Skin epidermis (tissue), 12 donors: ENCODE measurements around the gene TMEM123.
"Not testable (repeated sequence)": the region's sequence is repeated elsewhere in the genome, so short reads cannot be mapped to it uniquely, and the experiment has no call there.

ENCODE experiments used
- H3K27ac ChIP-seq, 21 experiments: fragments of 200-600 bp; sonication (generic) in 11 of 21; one replicate each; pipeline ENCODE4 v1.5.0; 2020; ENCODE audit warnings: mild to moderate bottlenecking in 3 of 21, inconsistent platforms in 2 of 21, moderate library complexity in 2 of 21
- H3K4me3 ChIP-seq, 7 experiments: fragments of 200-600 bp; sonication (generic) in 2 of 7; one replicate each; pipeline ENCODE4 v1.5.0; 2020; ENCODE audit warnings: inconsistent platforms in 2 of 7, mild to moderate bottlenecking in 2 of 7, moderate library complexity in 1 of 7

The TMEM123 gene

DNA sequence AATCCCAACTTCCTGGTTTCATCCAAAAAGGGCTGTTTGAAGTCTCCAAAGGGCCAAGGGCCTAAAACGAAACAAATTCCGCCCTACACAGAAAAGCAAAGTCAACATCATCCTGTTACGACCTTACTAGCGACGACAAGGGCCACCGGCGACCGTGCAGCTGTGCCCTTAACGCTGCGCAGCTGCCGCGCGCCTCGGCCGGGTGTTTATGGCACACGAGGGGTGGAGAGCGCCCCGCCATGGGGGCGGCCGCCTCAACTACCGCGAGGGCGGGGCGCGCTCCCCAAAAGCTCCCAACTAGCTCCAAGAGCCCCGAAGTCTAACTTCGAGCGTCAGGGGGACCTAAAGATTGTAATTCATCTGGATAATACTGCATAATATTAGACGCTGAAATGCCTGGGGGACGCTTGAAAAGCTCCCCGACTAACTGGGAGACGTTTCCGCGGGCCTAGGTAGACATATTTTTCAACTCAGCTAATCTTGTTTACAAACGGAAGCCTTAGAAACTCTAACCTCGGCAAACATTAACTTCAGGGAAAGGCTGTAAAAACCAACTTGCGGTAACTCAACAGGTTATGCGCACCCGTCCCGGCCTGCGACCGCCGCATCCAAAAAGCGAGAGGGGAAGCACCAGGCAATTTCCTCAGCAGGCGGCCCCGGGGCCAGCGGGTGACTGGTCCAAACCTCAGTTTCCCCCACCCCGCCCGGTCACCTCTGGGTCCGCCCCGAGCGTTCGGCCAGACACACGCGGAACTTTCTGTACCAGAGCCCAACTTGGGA lies 694 bp downstream of the TMEM123 start:
- H3K4me3 ChIP-seq = peak overlapping the region; percentile 67 to 98 (median 92)
- H3K27ac ChIP-seq = peak overlapping the region; percentile 72 to 96 (median 93)

GRCh38 chr11:102451041-102451680 lies 1.4 kb downstream of the TMEM123 start:
- Histone ChIP-seq H3K27ac (peak overlapping the region in 20 of 21 experiments; percentile 72 to 96 (median 94)), H3K4me3 (peak overlapping the region; percentile 67 to 98 (median 92))

DNA sequence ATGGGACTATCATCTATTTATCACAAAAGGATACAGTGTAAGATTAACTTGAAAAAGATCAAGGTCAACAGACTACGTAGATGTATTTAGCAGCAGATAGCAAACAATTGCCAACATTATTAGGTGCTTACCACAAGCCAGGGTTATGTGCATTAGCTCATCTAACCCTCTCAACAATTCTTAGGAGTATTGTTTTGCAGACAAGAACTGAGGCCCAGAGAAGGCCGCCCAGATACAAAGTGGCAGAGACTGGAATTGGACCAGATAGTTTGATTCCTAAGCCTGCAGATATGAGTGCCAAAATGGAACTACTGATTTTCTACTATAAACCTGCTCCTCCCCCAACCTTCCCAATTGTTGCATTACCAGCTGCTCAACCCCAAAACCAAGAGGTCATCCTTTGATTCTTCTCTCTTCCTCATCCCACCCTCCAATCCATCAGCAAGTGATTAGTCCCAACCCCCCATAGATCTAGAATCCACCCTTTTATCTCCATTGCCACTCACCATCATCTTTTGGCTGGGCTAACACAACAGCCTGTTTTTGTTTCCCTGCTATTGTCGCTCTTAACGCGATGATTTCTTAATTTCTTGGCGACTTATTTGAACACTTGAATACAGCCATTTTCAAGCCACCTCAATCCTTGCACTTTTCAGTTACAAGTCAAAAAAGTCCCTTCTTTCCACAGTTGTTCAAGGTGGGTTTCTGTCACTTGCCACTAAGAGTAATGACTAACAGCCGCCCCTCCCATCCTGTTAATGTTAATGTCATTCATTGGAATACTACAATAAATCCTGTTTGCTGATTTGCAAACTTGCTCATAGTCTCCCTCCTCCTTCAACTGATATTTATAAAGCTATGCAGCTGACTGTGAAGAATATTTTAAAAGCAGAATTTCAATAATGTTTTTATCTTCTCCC lies 2.7 kb downstream of the TMEM123 start:
- Histone ChIP-seq H3K4me3 (no peak overlapping the region), H3K27ac (peak overlapping the region in 4 of 21 experiments; percentile 10 to 67 (median 45))

DNA sequence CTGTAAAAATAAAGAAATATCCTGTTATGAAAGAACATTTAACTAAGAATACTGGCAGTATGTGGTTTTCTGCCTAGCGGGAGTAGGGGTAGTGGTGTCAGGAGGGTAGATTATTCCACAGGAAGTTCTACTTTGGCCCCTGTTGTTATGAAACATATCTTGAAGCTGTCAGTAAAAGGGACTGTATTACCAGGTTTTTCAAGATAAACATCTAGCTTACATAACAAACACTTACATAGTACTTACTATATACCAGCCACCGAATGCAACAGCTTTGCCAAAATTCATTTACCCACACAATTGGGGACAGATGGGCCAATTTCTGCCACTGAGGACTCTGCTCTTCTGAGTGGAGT lies 3.7 kb downstream of the TMEM123 start:
- Histone ChIP-seq H3K4me3 (no peak overlapping the region), H3K27ac (peak overlapping the region in 5 of 21 experiments; percentile 10 to 67 (median 51))

GRCh38 chr11:102447941-102448868 lies 4.4 kb downstream of the TMEM123 start:
- no peak overlapping the region for H3K4me3 ChIP-seq
- H3K27ac ChIP-seq = peak overlapping the region in 5 of 21 experiments; percentile 10 to 67 (median 51)

DNA sequence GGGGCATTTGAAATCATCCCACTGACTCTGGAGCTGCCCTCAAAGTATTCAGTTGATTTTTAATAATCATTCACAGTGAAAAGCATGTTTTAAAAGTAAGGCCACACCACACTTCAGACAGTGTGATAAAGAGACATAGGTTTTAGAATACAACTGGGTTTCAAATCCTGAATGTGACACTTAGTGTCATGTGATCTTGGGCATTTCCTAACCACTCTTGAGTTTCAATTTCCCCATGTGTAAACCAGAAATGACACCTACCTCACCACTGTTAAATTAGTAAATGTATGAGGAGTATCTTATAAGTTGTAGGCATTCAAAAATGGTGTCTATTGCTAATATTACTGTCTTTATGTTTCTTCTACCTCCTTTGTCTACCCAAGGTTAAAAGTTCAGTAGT lies 5.4 kb downstream of the TMEM123 start:
- H3K4me3 ChIP-seq = no peak overlapping the region
- H3K27ac ChIP-seq = no peak overlapping the region

DNA sequence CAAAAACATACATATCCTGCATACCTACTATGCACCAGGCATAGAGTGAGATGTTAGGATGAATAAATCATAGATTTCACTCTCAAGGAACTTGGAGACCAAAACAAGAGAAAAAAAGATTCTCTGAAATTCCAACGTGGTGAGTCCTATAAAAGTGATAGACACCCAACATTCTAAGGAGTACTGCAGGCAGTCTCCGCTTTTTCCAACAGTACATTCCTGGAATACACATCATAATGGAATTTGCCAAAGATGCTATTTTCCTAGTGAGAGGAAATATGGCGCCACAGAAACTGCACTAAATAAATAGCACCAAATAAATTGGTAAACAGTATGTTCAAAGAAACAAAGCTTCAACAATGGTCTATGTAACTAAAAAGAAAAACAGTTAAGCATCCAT lies 6.0 kb downstream of the TMEM123 start:
- Histone ChIP-seq H3K4me3 (no peak overlapping the region), H3K27ac (no peak overlapping the region)

GRCh38 chr11:102444693-102445092 lies 7.9 kb downstream of the TMEM123 start:
- not testable (repeated sequence) for H3K4me3 ChIP-seq, H3K27ac ChIP-seq

DNA sequence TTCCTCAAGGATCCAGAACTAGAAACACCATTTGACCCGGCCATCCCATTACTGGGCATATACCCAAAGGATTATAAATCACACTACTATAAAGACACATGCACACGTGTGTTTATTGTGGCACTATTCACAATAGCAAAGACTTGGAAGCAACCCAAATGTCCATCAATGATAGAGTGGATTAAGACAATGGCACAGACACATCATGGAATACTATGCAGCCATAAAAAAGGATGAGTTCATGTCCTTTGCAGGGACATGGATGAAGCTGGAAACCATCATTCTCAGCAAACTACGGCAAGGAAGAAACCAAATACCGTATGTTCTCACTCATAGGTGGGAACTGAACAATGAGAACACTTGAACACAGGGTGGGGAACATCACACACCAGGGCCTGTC lies 8.4 kb downstream of the TMEM123 start:
- not testable (repeated sequence) for H3K4me3 ChIP-seq, H3K27ac ChIP-seq

- H3K27ac ChIP-seq, H3K4me3 ChIP-seq: not testable (repeated sequence)
These were observed 13.6 kb downstream of the TMEM123 start for GRCh38 chr11:102439063-102439363.

DNA sequence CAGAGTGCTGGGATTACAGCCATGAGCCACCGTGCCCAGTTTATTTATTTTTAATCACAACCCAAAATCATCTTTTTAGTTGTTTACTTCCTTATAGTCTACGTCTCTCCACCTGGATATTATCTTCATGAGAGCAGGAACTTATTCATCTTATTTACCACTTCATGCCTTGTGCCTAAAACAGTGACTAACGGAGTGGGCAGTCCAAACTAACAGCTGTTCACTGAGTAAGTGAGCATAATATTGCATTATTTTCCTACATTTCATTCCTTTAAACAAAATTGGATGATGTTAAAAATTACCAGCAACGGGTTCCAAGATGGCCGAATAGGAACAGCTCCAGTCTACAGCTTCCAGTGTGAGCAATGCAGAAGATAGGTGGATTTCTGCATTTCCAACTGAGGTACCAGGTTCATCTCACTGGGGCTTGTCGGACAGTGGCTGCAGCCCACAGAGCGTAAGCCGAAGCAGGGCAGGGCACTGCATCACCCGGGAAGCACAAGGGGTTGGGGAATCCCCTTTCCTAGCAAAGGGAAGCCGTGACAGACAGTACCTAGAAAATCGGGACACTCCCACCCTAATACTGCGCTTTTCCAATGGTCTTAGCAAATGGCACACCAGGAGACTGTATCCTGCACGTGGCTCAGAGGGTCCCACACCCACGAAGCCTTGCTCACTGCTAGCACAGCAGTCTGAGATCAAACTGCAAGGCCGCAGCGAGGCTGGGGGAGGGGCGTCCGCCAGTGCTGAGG lies 14.1 kb downstream of the TMEM123 start:
- H3K27ac ChIP-seq = peak overlapping the region in 1 of 21 experiments; percentile 33
- no peak overlapping the region for H3K4me3 ChIP-seq

DNA sequence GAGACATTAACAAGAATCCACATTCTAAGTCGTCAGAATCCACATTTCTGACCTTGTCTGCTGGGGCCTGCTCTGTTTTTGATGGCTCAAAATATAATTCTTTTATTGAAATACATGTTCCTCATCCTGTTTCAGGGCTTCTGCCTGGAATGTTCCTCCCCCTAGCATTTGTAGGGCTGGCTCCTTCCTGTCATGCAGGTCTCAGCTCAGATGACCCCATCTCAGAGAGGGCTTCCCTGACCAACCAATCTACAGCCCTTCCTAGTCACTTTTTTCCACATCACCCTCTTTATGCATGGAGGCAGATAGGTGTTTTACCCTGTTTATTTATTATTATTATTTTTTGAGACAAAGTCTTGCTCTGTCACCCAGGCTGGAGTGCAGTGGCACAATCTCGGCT lies 14.8 kb downstream of the TMEM123 start:
- peak overlapping the region in 2 of 21 experiments; percentile 4 to 33 for H3K27ac ChIP-seq
- no peak overlapping the region for H3K4me3 ChIP-seq

DNA sequence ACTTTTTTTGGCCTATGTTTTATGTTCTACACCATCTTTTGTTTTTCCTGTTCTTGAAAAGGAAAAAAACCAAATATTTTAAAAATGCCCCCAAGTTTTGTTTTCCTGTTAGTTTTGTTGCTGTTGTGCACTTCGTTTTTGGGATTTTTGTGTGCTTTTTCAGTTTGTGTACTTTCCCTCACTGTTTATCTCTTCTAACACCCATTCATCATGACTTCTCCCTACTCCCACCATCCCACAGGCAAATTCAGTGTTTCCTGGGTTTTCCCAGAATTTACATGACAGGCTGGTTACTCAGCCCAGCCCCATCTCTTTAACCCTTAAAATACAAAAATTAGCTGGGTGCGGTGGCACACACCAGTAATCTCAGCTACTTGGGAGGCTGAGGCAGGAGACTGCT lies 15.6 kb downstream of the TMEM123 start:
- Histone ChIP-seq H3K27ac (peak overlapping the region in 5 of 21 experiments; percentile 15 to 40 (median 21)), H3K4me3 (no peak overlapping the region)

DNA sequence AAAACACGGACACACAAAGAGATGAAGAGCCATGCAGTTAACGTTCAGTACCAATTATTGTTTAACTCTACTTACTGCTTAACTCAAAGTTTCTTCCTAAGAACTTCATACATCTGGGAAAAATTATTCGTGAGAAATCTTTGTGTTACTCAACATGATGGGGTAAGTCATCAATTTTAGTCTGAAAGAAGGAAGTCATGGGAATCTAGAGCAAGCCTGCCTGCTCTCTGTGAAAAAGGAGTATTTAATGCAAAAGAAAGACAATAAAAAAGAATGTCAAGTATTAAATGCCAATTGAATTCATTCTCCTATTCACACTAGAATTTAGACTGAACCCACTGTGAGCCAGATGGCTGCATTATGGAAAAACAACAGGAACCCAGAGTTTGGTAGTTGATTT lies 16.0 kb downstream of the TMEM123 start:
- no peak overlapping the region for H3K4me3 ChIP-seq
- peak overlapping the region in 4 of 21 experiments; percentile 15 to 40 (median 18) for H3K27ac ChIP-seq

DNA sequence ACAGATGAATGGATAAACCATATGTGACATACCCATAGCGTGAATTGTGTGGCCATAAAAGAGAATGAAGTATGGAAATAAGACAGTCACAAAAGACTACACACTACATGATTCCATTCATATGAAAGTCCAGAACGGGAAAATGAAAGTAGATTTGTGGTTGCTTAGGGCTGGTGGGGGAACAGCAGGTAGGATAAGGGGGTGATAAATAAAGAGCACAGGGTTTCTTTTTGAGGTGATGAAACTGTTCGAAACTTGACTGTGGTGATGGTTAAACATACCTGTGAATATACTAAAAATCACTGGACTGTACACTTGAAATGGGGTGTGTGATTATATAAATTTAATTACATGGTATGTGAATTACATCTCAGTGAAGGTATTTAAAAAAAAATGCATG lies 16.9 kb downstream of the TMEM123 start:
- H3K4me3 ChIP-seq = no peak overlapping the region
- no peak overlapping the region for H3K27ac ChIP-seq

- not testable (repeated sequence) for H3K27ac ChIP-seq, H3K4me3 ChIP-seq
These were observed 19.0 kb downstream of the TMEM123 start for GRCh38 chr11:102433571-102433970.

DNA sequence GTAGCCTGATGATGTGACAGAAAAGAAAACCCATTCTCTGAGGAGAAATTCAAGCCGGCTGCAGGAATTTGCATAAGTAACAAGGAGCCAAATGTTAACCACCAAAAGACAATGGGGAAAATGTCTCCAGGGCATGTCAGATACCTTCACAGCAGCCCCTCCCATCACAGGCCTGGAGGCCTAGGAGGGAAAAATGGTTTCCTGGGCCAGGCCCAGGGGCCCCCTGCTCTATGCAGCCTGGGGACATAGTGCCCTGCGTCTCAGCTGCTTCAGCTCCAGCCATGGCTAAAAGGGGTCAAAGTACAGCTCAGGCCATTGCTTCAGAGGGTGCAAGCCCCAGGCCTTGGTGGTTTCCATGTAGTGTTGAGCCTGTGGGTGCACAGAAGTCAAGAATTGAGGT lies 20.0 kb downstream of the TMEM123 start:
- not testable (repeated sequence) for H3K4me3 ChIP-seq

GRCh38 chr11:102431404-102431803 lies 21.2 kb downstream of the TMEM123 start:
- Histone ChIP-seq H3K27ac (no peak overlapping the region), H3K4me3 (no peak overlapping the region)

More for the DNA sequence above, 20.0 kb downstream of the TMEM123 start:
- not testable (repeated sequence) for H3K27ac ChIP-seq
